Head of caudate nucleus (tissue), 42 donors: ENCODE data around the gene FOXL1.
A peak's percentile ranks its signal among the peaks of the same experiment; 100 is the strongest.

Experiments used
- DNase-seq, 42 donors: peaks; one replicate each; pipeline versions ENCODE4 v3.0.0 to v3.0.0-alpha.2; 2020 to 2021; ENCODE audit warnings: mixed read lengths in 7 of 42
- intact Hi-C: fragments of 100-400 bp; cut with DNase I; formaldehyde crosslinking; loops from one replicate; pipeline ENCODE4 v1.15.0; 2022

The FOXL1 gene

GRCh38 chr16:86565644-86566511 lies 12.5 kb upstream of the FOXL1 start:
- no peak for DNase-seq
- intact Hi-C loops = no loop called here

- intact Hi-C loops = no loop called here
- peak in 23 of 42 donors; percentile 14 to 62 (median 32) for DNase-seq
Observed at GRCh38 chr16:86566601-86566965, 11.8 kb upstream of the FOXL1 start, which contains the start of gene FOXC2. FOXC2 (plus strand) TSS chr16:86566829; CDS start chr16:86567336, 507 bp downstream.

GRCh38 chr16:86566966-86567700 lies 11.2 kb upstream of the FOXL1 start:
- DNase-seq = no peak
- intact Hi-C loops = no loop called here

GRCh38 chr16:86567701-86568581 lies 10.4 kb upstream of the FOXL1 start:
- intact Hi-C loops = no loop called here
- DNase-seq = no peak

GRCh38 chr16:86568677-86569623 lies 9.4 kb upstream of the FOXL1 start:
- intact Hi-C loops = no loop called here
- DNase-seq = no peak

GRCh38 chr16:86569701-86570447 lies 8.5 kb upstream of the FOXL1 start:
- intact Hi-C loops = no loop called here
- DNase-seq = no peak

GRCh38 chr16:86570558-86571529 lies 7.5 kb upstream of the FOXL1 start:
- intact Hi-C loops = no loop called here
- no peak for DNase-seq

GRCh38 chr16:86571530-86571915 lies 6.8 kb upstream of the FOXL1 start:
- DNase-seq = no peak
- intact Hi-C loops = no loop called here

- intact Hi-C loops = no loop called here
- DNase-seq = no peak
Observed at GRCh38 chr16:86572041-86572521, 6.3 kb upstream of the FOXL1 start.

GRCh38 chr16:86572606-86573005 lies 5.7 kb upstream of the FOXL1 start:
- no peak for DNase-seq
- intact Hi-C loops = no loop called here

GRCh38 chr16:86573215-86573614 lies 5.1 kb upstream of the FOXL1 start:
- no peak for DNase-seq
- intact Hi-C loops = no loop called here

- intact Hi-C loops = no loop called here
- no peak for DNase-seq
Observed at GRCh38 chr16:86573646-86574508, 4.5 kb upstream of the FOXL1 start.

- intact Hi-C loops = no loop called here
- no peak for DNase-seq
Observed at GRCh38 chr16:86574646-86575045, 3.7 kb upstream of the FOXL1 start.

GRCh38 chr16:86575095-86575685 lies 3.2 kb upstream of the FOXL1 start:
- DNase-seq = no peak
- intact Hi-C loops = no loop called here
